SK-N-MC (cell line): ENCODE results near the gene FGF2.

Experiments
- EZH2 ChIP-seq: fragments of 200-600 bp; sonication (generic); IDR thresholded peaks from one replicate; pipeline ENCODE4 v1.6.1; 2017; ENCODE audit warnings: antibody characterized with exemption
- POLR2AphosphoS5 ChIP-seq: IDR thresholded peaks from 2 replicates; pipeline ENCODE4 v1.6.1; 2012; ENCODE audit warnings: mild to moderate bottlenecking, low read depth, low read length, borderline replicate concordance

DNA sequence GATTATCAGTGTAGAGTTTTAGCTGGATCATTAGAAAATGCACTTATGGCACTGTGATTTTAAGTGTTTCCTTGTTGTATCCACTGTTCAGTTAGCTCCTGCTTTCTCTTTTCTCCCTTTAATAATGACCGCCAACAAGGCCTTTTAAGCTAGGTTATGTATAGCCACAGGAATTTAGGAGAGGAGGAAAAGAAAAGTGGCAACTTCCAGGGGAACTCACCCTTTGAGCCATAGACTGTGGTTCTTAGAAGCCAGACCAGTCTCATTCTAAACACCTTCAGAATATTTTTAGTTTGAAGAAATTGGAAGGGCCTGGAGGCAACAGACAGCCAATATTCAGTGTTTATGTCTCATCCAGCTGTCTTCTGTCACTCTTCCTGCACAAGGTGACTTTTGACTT is 6.1 kb downstream of the FGF2 start:
- TF ChIP-seq POLR2AphosphoS5 (no peak), EZH2 (no peak)
